ENCODE data around the gene ALDOC. TPM values are rescaled to one million over a fixed set of nuclear protein-coding genes. Genes with fewer than 3 reads are reported as not detected.

ALDOC gene
- total and polyA plus RNA-seq, 2 of the 13 experiments (the other 11 are each of a cell fraction or from before 2014, with no cell fraction given): 15.4 to 60.9 TPM

- no peak for TF ChIP-seq FOSL1 (CRISPR knock-in tag; IDR thresholded peaks at IDR 0.05; ENCODE audit: borderline replicate concordance)
- 0 out of 2 replicates have a peak, but pooled peaks have one; percentile 61 for TF ChIP-seq MZF1 (CRISPR knock-in tag; IDR thresholded peaks at IDR 0.05; ENCODE audit: borderline replicate concordance)
- TF ChIP-seq CREB3 (CRISPR knock-in tag; IDR thresholded peaks at IDR 0.05): no peak
- peak; percentile 96 for TF ChIP-seq DRAP1 (CRISPR knock-in tag; IDR thresholded peaks at IDR 0.05)
- no peak for TF ChIP-seq ZKSCAN5 (CRISPR knock-in tag; IDR thresholded peaks at IDR 0.05)
- TF ChIP-seq ZNF576 (CRISPR knock-in tag; IDR thresholded peaks at IDR 0.05): no peak
- TF ChIP-seq ZNF362 (CRISPR knock-in tag; IDR thresholded peaks at IDR 0.05; ENCODE audit: borderline replicate concordance): no peak
- TF ChIP-seq ZNF607 (CRISPR knock-in tag; IDR thresholded peaks at IDR 0.05; ENCODE audit: borderline replicate concordance): no peak
- no peak for TF ChIP-seq ZFP90 (CRISPR knock-in tag; IDR thresholded peaks at IDR 0.05; ENCODE audit: borderline replicate concordance)
- no peak for TF ChIP-seq REL (CRISPR knock-in tag; conservative IDR thresholded peaks at IDR 0.05)
- TF ChIP-seq EED (CRISPR knock-in tag; IDR thresholded peaks at IDR 0.05): no peak
- TF ChIP-seq THAP7 (CRISPR knock-in tag; IDR thresholded peaks at IDR 0.05): no peak
- no peak for TF ChIP-seq PTBP1 (IDR thresholded peaks at IDR 0.05; ENCODE audit: low read depth, low read length, poor library complexity, severe bottlenecking)
- TF ChIP-seq ZNF574 (CRISPR knock-in tag; IDR thresholded peaks at IDR 0.05): 0 out of 2 replicates have a peak, but pooled peaks have one; percentile 58
- TF ChIP-seq ZNF503 (CRISPR knock-in tag; IDR thresholded peaks at IDR 0.05): no peak
- TF ChIP-seq SMAD3 (CRISPR knock-in tag; IDR thresholded peaks at IDR 0.05): 0 out of 2 replicates have a peak, but pooled peaks have one; percentile 28
- TF ChIP-seq PCBP2 (optimal IDR thresholded peaks at IDR 0.05; ENCODE audit: low read depth, low read length, poor library complexity, severe bottlenecking): no peak
- 0 out of 2 replicates have a peak, but pooled peaks have one; percentile 36 for TF ChIP-seq ZNF431 (CRISPR knock-in tag; IDR thresholded peaks at IDR 0.05; ENCODE audit: borderline replicate concordance, low read depth)
- no peak for TF ChIP-seq E2F5 (CRISPR knock-in tag; conservative IDR thresholded peaks at IDR 0.05)
Measured at GRCh38 chr17:28576758-28577465, at the start of gene ALDOC (continued).
